ENCODE data around the gene CABP4.

- TF ChIP-seq CTCF (IDR thresholded peaks at IDR 0.05) = no peak
- no peak for TF ChIP-seq POLR2A (IDR thresholded peaks at IDR 0.05)
Observed at GRCh38 chr11:67411785-67412152, 43.4 kb upstream of the CABP4 start.

Measured in uterus (tissue), 2 donors.